Urothelium cell line (cell line): Measurements from ENCODE around the gene MIB1.

Experiments used
- DNase-seq: peaks from one replicate; pipeline ENCODE4 v3.0.0; 2011; ENCODE audit warnings: low spot score, mixed read lengths
- FAIRE-seq: peaks from 2 replicates; lab custom pipeline; 2011; peaks lifted over from hg19 to GRCh38; lab: Jason Lieb, UNC

The MIB1 gene

DNA sequence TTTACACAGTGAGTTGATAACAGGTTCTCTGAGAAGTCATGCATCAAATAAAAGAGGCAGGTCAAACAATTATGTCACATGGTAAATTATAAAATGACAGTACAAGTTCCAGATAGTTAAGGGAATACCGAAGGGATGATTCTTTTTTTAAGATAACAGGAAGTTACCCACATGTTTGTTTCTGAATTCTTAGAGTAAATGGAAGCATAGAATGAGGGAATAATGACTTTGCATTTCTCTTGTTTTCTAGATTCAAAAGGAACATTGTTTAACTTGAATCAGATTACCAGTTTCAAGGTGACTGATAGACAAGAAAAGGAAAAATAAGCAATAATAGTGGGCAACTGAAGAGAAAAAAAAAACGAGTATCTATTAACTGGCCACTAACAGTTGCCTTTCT is 124.5 kb downstream of the MIB1 start:
- FAIRE-seq (no peak), DNase-seq (no peak)

DNA sequence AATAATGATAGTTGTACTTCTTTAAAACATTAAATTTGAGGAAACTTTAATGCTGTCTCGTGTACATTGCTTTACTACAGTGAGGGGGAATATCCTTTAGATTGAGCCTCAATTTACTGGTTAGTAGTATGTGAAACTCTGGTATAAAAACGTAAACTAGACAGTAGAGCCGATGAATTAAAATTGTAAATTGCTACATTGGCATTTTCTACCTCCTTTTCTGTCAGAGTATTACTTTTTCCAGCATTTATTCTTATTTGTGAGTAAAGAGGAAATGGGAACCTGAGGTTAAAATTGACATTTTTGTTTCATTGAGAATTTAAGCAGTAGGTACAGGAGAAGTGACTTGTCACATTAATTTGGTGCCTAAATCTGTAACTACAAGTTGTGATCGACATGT is 128.2 kb downstream of the MIB1 start:
- no peak for FAIRE-seq
- DNase-seq, result no peak

DNA sequence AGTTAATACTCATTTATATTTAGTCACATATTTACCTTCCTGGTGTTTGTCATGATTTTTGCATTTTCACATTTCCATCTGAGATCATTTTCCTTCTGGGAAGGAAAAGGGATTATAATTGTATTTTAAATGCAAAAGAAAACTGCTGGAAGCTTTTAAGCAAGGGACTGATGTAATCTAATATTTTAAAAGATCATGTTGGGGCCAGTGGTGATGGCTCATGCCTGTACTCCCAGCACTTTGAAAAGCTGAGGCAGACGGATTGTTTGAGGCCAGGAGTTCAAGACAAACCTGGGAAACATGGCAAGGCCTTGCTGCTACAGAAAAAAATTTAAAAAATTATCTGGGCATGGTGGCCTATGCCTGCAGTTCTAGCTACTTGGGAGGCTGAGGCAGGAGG is 149.0 kb downstream of the MIB1 start:
- FAIRE-seq, result no peak
- DNase-seq, result no peak

DNA sequence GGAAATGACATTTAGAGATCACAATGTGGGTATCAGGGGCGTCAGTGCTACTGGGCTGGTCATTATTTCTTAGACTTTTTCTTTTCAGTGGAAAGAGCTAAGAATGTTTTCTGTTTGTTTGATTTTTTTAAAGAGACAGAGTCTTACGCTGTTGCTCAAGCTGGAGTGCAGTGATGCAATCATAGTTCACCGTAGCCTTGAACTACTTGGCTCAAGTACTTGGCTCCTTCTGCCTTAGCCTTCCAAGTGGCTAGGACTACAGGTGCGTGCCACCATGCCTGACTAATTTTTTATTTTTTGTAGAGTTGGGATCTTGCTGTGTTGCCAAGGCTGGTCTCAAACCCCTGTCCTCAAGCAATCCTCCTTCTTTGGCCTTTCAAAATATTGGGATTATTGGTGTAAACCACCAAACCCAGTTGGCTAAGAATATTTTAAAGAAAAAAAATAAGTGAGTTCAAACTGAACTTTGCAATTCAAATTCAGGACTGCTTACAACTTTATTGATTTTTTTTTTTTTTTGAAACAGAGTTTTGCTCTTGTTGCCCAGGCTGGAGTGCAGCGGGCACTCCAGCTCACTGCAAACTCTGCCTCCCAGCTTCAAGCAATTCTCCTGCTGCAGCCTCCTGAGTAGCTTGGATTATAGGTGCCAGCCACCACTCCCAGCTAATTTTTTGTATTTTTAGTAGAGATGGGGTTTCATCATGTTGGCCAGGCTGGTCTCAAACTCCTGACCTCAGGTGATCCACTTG is 154.2 kb downstream of the MIB1 start:
- DNase-seq, result no peak
- no peak for FAIRE-seq

DNA sequence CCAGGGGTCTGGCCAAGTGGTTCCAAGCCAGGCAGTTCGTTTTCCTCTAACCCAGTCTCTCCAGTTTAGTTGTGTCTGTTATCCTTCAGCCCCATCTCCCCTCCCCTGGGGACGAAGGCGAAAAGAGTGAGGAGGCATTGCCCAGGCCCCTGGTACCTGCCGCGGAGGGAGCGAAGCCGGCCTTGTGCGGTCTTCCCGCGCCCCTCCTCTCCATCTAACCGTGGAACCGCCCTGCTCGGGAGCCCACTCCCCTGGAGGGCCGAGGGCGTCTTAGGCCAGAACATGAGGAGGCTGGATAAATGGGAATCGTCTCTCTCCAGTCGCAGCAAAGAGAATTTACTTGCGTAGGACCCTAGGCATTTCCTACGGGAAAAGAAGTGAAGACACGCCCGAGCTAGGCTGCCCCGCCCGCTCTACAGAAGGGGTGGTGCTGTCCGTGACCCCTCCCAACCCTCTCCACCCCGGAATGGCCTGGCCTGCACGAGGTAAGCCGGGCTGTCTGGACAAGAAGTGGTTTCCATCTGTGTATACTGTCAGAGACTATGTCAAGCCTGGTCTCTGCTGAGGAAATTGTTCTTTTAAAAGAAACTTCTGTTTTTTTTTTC is 156.2 kb downstream of the MIB1 start:
- DNase-seq (no peak), FAIRE-seq (no peak)

DNA sequence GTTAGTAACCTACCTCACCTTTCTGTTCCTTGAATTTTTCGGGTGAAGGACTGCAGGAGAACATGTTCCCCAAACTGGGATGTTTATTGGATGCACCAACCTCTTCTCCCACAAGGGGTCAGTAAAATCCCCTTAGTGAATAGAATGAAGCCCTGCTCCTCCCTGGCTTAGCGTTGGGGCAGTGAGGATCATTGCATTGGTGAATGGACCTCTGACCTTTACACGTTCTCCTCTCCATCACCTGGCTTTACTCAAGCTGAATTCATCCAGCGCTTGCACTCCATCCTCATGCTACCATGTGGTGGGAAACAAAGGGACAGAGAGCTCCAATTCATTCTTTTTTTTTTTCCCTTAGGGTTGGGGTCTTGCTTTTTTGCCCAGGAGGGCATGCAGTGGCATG is 157.2 kb downstream of the MIB1 start:
- peak; percentile 66 for DNase-seq

DNA sequence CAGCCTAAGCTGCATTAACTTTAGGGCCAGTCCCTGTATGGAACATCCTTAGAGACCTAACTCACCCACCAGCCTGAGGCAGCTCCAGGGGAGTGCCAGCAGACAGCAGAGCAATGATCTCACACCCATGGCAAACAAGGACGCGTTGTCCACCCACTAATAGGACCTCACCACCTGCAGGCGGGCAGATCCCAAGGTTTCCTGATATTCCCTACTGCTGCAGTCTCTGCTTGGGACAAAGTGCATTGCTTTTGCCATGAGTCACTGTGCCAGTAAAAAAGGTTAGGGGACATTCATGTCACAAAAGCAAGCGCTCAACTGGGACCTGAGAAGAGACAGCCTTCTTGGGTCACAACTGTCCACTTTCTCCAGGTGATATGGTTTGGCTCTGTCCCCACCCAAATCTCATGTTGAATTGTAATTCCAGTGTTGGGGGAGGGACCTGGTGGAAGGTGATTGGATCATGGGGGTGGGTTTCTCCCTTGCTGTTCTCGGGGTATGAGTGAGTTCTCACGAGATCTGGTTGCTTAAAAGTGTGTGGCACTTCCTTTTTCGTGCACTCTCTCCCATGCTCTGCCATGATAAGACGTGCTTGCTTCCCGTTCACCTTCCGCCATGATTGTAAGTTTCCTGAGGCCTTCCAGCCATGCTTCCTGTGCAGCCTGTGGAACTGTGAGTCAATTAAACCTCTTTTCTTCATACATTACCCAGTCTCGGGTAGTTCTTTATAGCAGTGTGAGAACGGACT is 160.2 kb downstream of the MIB1 start:
- FAIRE-seq (no peak), DNase-seq (no peak)

More for the DNA sequence above, 157.2 kb downstream of the MIB1 start:
- no peak for FAIRE-seq

DNA sequence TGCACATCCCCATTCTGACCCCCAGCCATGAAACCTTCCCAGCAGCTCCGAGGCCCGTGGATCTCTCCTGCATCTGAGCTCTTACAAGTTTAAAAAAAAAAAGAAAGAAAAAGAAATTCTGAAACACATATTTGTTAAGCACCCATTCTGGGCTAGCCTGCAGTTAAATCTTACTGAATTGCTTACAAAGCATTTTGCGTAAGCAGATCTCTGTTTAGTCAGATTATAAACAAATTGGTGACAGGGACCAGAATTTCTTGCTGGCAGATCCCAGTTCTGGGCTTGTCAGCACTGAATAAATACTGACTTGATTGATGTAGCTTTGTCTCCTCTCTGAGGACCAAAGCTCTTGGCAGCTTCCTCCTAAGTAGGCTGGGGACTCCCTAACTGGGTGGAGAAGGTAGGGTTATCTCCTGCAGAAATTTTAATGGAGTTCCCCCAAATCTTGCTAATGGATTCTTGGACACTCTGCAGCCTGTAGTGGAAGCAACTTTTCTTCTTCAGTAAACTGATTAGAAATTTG is 160.9 kb downstream of the MIB1 start:
- DNase-seq (no peak), FAIRE-seq (no peak)

DNA sequence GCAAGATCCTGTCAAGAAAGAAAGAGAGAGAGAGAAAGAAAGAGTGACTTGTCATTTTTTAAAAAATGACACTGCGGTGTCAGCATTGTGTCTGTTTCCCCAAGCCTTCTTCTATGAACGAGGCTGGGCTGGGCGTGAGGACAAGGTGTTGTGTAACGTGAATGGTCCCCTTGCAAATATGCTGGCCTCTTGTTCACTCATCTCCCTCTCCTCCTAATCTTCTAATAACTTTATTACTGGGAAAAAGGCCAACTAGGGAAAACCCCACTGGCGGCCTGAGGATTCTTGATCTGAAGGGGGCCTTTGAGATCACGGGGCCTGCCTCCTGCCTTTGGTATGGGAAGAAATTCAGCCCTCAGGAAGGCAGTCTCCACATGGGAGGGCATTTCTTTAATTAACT is 163.1 kb downstream of the MIB1 start:
- DNase-seq (no peak), FAIRE-seq (no peak)

DNA sequence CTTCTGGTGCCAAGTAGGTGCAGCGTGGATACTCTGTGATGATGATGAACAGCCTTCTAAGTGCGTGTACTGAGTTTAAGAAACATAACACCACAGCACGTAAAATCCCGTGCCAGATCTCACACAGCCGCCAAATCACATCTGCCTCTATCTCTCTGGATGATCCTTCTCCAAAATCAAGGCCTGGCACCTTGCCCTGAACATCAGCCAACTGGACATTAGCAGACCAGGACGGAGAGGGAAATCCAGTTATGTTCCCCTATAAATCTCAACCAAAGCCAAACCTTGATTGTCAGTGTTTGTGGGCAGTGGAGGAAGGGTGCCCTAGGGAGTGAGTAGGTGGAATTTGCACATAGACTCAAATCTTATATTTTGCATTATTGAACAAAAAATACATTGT is 164.3 kb downstream of the MIB1 start:
- no peak for DNase-seq

DNA sequence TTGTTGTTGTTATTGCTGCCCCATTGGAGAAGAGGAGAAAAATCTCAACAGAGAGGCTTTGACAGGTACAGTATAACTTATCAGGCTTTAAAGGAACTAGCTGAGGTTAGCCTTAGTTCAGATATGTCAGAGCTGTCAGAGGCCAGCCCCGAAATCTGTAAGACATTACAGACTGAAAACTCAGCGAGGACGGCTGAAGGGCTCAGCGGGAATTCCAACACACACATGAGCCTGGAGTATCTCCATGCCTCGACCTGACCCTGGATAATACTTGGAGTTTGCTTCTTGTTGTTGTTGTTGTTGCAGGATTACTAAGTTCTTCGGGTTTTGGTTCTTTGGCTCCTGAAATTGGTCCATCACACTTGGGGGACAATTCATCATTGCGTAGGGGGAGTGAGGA is 166.9 kb downstream of the MIB1 start:
- FAIRE-seq, result no peak
- no peak for DNase-seq

More for the DNA sequence above, 164.3 kb downstream of the MIB1 start:
- no peak for FAIRE-seq

DNA sequence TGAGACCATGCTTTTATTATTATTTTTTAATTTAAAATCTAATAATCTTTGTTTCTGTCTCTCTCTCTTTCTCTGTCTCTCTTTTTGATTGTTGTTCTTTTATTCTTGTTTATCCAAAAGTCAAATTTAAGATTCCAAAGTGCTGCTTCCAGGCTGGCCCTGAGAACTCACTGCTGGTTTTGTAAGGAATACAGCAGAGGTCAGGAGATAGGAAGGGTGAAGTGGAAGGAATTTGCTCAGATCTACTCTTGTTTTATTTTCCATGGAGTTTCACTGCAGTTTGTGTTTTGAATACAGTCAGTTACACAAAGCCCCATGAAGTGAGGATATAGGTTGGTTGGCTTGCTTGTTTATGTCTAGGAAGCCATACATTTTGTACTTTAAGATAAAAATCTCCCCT is 168.1 kb downstream of the MIB1 start:
- DNase-seq (no peak), FAIRE-seq (no peak)

DNA sequence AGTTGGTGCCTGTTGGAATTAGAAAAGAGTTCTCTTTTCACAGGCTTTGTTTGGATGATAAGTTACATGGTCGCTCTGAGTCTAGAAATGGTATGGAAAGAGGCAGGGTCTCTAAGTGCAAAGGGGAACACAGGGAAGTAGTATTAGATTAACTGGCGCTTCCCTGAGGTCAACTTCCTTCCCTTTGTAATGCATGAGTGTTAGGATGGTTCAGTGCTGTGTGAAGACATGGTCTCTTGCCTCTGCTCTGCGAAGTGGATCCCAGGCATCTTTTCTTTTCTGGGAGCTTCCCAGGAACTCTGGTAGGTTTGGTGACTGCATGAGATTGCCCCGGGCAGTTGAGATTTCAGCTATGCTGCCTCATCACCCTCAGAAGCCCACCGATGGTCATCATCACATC is 170.3 kb downstream of the MIB1 start:
- no peak for DNase-seq
- FAIRE-seq, result no peak

DNA sequence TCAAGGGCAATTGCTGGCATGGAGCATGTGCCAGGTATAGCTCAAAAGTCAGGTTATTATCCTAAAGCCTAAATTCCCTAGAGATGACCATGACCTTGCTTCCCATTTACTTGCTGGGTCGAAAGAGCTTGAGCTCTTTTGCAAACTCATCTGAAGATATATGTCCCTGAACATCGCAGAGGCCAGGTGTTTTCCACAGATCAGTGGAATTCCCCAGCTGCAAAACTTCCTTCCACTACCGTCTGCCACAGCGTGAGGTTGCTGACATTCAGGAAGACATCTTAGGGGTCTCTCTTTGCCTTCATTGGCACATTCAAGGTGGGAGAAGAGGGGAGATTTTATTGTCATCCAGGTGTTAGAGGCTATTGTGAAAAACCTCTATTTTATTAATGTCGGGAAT is 171.0 kb downstream of the MIB1 start:
- no peak for FAIRE-seq
- no peak for DNase-seq

DNA sequence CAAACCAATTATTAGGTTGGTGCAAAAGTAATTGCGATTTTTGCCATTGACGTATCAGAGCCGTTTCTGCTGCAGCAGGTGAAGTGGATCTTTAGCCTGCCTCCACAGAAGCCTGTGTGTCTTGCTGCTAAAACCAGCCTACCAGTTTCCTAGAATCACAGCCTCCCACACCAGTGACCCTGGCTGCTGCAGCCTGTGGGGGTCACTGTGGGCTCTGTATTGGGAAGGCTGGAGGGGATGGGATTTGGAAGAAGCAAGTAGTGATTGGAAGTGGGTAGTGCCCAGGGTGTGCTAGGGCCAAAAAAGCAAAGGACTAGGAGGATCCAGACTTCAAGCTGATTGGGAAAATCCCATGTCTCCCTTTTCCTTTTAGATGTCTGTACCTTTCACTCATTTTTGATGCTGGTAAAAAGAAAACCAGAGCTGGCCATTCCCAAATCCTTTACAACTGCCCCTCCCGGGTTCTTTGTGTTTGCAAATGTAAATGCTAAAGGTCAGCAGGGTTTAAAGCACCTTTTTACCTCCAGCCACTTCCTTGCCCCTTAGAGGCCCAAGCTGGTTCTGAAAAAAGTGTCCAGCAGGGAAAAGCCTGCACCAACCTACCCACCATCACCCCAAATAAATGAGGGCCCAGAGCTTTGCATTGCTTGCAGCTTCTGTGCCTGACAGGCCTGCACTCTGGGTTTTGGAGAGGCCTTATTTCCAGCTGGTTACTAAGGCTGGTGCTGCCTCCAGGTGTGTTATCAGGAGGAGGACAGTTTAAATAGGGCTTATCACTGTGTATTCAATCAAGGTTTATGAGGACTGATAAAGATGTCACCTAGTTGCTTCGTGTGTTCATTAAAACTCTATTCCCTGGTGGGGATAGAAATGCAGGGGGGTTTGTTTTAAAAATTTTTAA is 172.0 kb downstream of the MIB1 start:
- DNase-seq, result no peak
- no peak for FAIRE-seq

DNA sequence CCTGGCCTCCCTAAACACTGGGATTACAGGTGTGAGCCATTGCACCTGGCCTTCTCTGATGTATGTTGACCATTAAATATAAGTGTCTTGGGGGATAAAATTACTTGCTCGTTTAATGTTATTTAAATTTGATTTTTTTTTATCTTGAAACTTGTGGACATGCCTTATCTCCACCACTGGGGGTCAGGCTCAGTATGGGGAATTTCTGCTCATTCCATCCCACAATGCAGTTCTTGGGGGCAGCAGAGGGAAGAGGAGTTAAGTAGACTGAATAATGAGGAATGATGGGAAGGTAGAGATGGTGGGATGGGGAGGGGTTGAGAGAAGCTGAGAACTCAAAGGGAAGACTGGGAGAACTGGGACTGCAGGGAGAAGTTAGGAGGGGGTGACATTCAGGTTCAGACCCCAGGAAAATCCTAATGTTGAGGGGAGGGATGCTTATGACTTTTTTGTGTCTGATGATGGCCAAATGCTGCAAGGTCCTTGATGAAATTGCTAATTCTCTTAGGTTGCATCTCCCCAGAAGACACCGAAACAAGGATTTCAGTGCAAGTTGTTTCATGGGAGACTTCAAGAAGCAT is 174.2 kb downstream of the MIB1 start:
- DNase-seq (peak; percentile 50), FAIRE-seq (no peak)

DNA sequence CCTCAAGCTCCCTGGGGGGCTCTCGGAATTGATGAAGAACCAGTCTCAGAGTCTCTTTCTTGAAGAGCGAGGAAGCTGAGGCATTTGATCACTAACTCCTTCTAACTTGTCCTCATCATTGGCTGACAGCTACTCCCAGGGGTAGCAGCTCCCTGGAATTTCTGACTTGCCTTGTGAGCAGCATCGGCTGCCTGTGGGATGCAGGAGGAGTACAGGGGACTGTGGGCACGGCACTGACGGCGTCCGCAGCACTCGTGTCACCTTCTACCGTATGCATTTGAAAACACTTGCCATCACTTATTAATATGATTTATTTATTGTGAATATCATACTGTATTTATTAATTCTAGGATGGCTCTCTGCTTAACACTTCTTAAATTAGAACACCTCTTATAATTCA is 175.0 kb downstream of the MIB1 start:
- no peak for DNase-seq
- no peak for FAIRE-seq

DNA sequence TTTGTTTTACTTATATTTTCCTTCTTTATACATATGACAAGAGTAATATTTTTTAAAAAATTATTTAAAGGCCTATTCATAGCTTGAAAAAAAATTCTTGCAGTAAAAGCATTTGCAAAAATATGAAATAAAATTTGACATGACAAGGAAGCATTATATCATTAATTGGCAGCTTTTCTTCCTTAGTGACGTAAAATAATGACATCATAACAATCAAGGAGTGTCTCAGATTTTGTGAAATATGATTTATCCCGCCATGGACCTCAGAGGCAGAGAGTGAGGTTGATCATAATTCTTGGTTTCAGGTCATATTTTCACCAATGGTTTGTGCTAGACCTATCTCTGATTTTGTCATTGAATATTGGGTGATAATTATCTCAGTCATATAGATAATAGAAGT is 176.0 kb downstream of the MIB1 start:
- FAIRE-seq (no peak), DNase-seq (no peak)

DNA sequence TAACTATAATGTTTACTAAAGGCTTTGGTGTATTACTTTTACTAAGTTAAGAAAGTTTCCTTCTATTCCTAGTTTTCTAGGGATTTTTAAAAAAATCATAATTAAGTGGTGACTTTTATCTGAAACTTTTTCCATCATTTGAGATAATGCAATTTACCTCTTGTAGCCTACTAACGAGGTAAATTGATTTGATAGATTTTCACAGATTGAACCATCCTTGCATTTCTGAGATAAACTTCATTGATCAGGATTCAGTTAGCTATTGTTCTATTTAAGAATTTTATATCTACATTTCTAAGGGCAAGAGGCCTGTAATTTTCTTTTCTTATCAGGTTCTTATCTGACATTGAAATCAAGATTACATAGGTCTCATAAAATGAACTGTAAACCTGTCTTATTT is 178.1 kb downstream of the MIB1 start:
- no peak for FAIRE-seq
- no peak for DNase-seq
